K562 (cell line): ENCODE data around the gene SCRN1. TPM values are rescaled to one million over a fixed set of nuclear protein-coding genes. Genes with fewer than 3 reads are reported as not detected.

Source experiments
- FOXK1 ChIP-seq: sonication (generic); formaldehyde crosslinking; IDR thresholded peaks from 2 replicates; pipeline ENCODE4 v1.8.0; 2022; ENCODE audit warnings: missing genetic modification reagents, mild to moderate bottlenecking, borderline replicate concordance
- HDGF ChIP-seq: fragments of 450-650 bp; IDR thresholded peaks from 2 replicates; pipeline ENCODE4 v1.6.1; 2016
- SRSF1 ChIP-seq: fragments of 200-400 bp; formaldehyde crosslinking; IDR thresholded peaks from 2 replicates; pipeline ENCODE4 v1.6.1; 2017; ENCODE audit warnings: mild to moderate bottlenecking, low read depth, low read length, moderate library complexity
- TAF7 ChIP-seq: fragments of 450-650 bp; IDR thresholded peaks from 2 replicates; pipeline ENCODE4 v1.6.1; 2016; ENCODE audit warnings: missing genetic modification characterization, missing compliant biosample characterization
- polyA plus RNA-seq, 8 experiments: library from polyadenylated mRNA; depleted of rRNA in 4 of 8; stranded (reverse) in 5 of 8; unstranded in 3 of 8; fragments of >200 nt; fragmentation: Nextera tagmentation in 2 of 8; fragmentation: Illumina TruSeq in 1 of 8; extraction: Ambion mirVana in 2 of 8; extraction: Trizol in 1 of 8; gene quantifications; 2 replicates each; pipeline versions ENCODE4 v1.2.1 to v1.2.3, GENCODE V29; 2011 to 2014; ENCODE audit warnings: inconsistent platforms in 1 of 8, missing spikeins in 1 of 8
- total RNA-seq, 7 experiments: library from RNA; depleted of rRNA in 6 of 7; stranded (reverse); fragments of >200 nt in 6 of 7; fragmentation: Illumina TruSeq in 2 of 7; extraction: Trizol in 2 of 7; gene quantifications; 2 replicates each; pipeline versions ENCODE4 v1.2.1 to v1.2.3, GENCODE V29; 2011 to 2021; ENCODE audit warnings: low replicate concordance in 1 of 7
- TF ChIP-seq, protein P1 (sequence below): sonication (generic); formaldehyde crosslinking; IDR thresholded peaks from 2 replicates; pipeline ENCODE4 v1.8.0; 2023; ENCODE audit warnings: mild to moderate bottlenecking, missing genetic modification reagents
- TF ChIP-seq, protein P2 (sequence below): sonication (generic); formaldehyde crosslinking; IDR thresholded peaks from 2 replicates; pipeline ENCODE4 v1.9.0; 2022; ENCODE audit warnings: mild to moderate bottlenecking, missing genetic modification reagents
- TF ChIP-seq, protein P3 (sequence below): fragments of 450-650 bp; IDR thresholded peaks from 2 replicates; pipeline ENCODE4 v1.6.1; 2016; ENCODE audit warnings: mild to moderate bottlenecking, moderate library complexity

SCRN1 gene
- total and polyA plus RNA-seq, 9 of the 15 experiments (the other 6 are each of a cell fraction or from before 2014, with no cell fraction given), result 0.13 to 1.4 (median 0.20) TPM

DNA sequence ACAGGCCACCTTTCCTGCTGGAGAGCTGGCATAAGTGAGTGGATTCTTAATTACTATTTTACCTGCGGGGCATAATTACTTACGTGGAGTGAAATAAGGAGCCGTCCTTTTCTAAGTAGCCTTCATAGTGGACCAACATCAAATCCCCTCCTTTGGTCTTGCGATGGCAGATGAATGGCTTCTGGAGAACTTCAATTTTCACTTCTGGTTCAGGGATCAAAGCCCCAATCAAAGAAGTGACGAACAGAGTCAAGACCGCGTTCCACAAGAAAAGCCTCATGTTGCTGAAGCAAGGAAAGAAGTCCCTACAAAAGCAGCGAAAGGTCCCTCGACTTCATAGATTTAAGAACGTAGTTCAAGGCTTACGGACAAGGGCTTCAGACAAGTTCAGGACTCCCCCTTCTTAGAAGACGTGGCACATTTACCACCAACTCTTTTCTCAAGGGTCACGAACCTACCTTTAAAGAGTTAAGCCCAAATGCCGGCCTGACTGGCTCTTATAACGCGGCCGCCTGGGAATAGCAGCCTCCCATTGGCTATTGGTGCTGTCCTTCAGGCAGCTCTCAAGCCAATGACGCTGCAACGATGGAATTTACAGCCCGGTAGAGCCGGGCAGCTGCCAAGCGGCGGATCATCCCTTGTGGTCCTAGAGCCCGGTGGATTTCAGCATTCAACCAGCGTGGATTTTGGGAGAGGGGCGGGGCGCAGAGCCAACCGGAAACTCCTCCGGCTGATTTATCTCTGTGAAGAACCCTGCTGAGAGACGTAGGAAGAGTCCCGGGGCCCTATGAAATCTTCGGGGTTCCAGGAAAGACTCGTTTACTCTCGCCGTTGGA is 36.8 kb upstream of the SCRN1 start, which contains the start of gene FKBP14 (continued):
- TF ChIP-seq, protein P1, sequence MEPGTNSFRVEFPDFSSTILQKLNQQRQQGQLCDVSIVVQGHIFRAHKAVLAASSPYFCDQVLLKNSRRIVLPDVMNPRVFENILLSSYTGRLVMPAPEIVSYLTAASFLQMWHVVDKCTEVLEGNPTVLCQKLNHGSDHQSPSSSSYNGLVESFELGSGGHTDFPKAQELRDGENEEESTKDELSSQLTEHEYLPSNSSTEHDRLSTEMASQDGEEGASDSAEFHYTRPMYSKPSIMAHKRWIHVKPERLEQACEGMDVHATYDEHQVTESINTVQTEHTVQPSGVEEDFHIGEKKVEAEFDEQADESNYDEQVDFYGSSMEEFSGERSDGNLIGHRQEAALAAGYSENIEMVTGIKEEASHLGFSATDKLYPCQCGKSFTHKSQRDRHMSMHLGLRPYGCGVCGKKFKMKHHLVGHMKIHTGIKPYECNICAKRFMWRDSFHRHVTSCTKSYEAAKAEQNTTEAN (CRISPR knock-in tag), result no peak
- TF ChIP-seq HDGF (no peak), SRSF1 (no peak), TAF7 (tag) (no peak), FOXK1 (CRISPR knock-in tag) (no peak)
- TF ChIP-seq, protein P2, sequence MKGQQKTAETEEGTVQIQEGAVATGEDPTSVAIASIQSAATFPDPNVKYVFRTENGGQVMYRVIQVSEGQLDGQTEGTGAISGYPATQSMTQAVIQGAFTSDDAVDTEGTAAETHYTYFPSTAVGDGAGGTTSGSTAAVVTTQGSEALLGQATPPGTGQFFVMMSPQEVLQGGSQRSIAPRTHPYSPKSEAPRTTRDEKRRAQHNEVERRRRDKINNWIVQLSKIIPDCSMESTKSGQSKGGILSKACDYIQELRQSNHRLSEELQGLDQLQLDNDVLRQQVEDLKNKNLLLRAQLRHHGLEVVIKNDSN, result no peak
- TF ChIP-seq, protein P3, sequence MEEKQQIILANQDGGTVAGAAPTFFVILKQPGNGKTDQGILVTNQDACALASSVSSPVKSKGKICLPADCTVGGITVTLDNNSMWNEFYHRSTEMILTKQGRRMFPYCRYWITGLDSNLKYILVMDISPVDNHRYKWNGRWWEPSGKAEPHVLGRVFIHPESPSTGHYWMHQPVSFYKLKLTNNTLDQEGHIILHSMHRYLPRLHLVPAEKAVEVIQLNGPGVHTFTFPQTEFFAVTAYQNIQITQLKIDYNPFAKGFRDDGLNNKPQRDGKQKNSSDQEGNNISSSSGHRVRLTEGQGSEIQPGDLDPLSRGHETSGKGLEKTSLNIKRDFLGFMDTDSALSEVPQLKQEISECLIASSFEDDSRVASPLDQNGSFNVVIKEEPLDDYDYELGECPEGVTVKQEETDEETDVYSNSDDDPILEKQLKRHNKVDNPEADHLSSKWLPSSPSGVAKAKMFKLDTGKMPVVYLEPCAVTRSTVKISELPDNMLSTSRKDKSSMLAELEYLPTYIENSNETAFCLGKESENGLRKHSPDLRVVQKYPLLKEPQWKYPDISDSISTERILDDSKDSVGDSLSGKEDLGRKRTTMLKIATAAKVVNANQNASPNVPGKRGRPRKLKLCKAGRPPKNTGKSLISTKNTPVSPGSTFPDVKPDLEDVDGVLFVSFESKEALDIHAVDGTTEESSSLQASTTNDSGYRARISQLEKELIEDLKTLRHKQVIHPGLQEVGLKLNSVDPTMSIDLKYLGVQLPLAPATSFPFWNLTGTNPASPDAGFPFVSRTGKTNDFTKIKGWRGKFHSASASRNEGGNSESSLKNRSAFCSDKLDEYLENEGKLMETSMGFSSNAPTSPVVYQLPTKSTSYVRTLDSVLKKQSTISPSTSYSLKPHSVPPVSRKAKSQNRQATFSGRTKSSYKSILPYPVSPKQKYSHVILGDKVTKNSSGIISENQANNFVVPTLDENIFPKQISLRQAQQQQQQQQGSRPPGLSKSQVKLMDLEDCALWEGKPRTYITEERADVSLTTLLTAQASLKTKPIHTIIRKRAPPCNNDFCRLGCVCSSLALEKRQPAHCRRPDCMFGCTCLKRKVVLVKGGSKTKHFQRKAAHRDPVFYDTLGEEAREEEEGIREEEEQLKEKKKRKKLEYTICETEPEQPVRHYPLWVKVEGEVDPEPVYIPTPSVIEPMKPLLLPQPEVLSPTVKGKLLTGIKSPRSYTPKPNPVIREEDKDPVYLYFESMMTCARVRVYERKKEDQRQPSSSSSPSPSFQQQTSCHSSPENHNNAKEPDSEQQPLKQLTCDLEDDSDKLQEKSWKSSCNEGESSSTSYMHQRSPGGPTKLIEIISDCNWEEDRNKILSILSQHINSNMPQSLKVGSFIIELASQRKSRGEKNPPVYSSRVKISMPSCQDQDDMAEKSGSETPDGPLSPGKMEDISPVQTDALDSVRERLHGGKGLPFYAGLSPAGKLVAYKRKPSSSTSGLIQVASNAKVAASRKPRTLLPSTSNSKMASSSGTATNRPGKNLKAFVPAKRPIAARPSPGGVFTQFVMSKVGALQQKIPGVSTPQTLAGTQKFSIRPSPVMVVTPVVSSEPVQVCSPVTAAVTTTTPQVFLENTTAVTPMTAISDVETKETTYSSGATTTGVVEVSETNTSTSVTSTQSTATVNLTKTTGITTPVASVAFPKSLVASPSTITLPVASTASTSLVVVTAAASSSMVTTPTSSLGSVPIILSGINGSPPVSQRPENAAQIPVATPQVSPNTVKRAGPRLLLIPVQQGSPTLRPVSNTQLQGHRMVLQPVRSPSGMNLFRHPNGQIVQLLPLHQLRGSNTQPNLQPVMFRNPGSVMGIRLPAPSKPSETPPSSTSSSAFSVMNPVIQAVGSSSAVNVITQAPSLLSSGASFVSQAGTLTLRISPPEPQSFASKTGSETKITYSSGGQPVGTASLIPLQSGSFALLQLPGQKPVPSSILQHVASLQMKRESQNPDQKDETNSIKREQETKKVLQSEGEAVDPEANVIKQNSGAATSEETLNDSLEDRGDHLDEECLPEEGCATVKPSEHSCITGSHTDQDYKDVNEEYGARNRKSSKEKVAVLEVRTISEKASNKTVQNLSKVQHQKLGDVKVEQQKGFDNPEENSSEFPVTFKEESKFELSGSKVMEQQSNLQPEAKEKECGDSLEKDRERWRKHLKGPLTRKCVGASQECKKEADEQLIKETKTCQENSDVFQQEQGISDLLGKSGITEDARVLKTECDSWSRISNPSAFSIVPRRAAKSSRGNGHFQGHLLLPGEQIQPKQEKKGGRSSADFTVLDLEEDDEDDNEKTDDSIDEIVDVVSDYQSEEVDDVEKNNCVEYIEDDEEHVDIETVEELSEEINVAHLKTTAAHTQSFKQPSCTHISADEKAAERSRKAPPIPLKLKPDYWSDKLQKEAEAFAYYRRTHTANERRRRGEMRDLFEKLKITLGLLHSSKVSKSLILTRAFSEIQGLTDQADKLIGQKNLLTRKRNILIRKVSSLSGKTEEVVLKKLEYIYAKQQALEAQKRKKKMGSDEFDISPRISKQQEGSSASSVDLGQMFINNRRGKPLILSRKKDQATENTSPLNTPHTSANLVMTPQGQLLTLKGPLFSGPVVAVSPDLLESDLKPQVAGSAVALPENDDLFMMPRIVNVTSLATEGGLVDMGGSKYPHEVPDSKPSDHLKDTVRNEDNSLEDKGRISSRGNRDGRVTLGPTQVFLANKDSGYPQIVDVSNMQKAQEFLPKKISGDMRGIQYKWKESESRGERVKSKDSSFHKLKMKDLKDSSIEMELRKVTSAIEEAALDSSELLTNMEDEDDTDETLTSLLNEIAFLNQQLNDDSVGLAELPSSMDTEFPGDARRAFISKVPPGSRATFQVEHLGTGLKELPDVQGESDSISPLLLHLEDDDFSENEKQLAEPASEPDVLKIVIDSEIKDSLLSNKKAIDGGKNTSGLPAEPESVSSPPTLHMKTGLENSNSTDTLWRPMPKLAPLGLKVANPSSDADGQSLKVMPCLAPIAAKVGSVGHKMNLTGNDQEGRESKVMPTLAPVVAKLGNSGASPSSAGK, result no peak
